GM12878 (cell line): ENCODE data around the gene ZDHHC7. TPM values are rescaled to one million over a fixed set of nuclear protein-coding genes. Genes with fewer than 3 reads are reported as not detected.

Experiments used
- ATAC-seq: fragments of 200-7000 bp; cut with Tn5 transposase; 3 replicates; pipeline ENCODE4 v1.9.1; 2020; ENCODE audit warnings: mild to moderate bottlenecking, moderate library complexity
- BruUV-seq: library from RNA; stranded (reverse); fragments of 400-500 nt; replicated peaks from 2 replicates; lab custom pipeline; 2021; lab: Mats Ljungman, UMichigan
- CTCF ChIA-PET: fragments of 300-600 bp; sonication (Branson Sonifier 250); formaldehyde crosslinking; extraction: SDS; loops from one replicate; lab custom pipeline; 2021; ENCODE audit warnings: inconsistent platforms; lab: Yijun Ruan, JAX
- POLR2A ChIA-PET: fragments of 350-600 bp; formaldehyde crosslinking; extraction: SDS; loops from one replicate; lab custom pipeline; 2021; ENCODE audit warnings: inconsistent platforms; lab: Charles Lee
- RAD21 ChIA-PET: fragments of 300-600 bp; sonication (Branson Sonifier 250); formaldehyde crosslinking; loops from one replicate; lab custom pipeline; 2023; ENCODE audit warnings: antibody characterized with exemption; ENCODE audit not compliant: unreplicated experiment; lab: Charles Lee
- SMC1A ChIA-PET: fragments of 300-600 bp; sonication (Branson Sonifier 250); formaldehyde crosslinking; loops from one replicate; lab custom pipeline; 2023; ENCODE audit not compliant: unreplicated experiment, uncharacterized antibody; lab: Charles Lee
- DNase-seq: peaks from one replicate; pipeline ENCODE4 v3.0.0-alpha.2; 2011; ENCODE audit warnings: low read depth, low spot score
- FAIRE-seq: peaks from 3 replicates; lab custom pipeline; 2011; peaks lifted over from hg19 to GRCh38; lab: Jason Lieb, UNC
- H2AFZ ChIP-seq: 2 replicates; pipeline ENCODE4 v1.6.0; 2011; ENCODE audit warnings: low read depth, low read length, control low read depth; ENCODE audit not compliant: control insufficient read depth
- H3K27ac ChIP-seq: 2 replicates; pipeline ENCODE4 v1.5.1; 2011; ENCODE audit warnings: control low read depth; ENCODE audit not compliant: control insufficient read depth, insufficient read depth
- H3K27me3 ChIP-seq, 2 experiments: replicated peaks in 1 of 2; 2 replicates each; pipeline versions ENCODE4 v1.6.0 to v1.6.1; 2011; ENCODE audit warnings: low read length in 1 of 2; ENCODE audit not compliant: control insufficient read depth in 2 of 2, insufficient read depth in 2 of 2
- H3K36me3 ChIP-seq, 2 experiments: 2 replicates each; pipeline ENCODE4 v1.5.1; 2011; ENCODE audit warnings: low read length in 1 of 2; ENCODE audit not compliant: control insufficient read depth in 2 of 2, insufficient read depth in 2 of 2
- H3K4me1 ChIP-seq: 2 replicates; pipeline ENCODE4 v1.6.1; 2011; ENCODE audit warnings: mild to moderate bottlenecking, low read length, moderate library complexity, mixed read lengths; ENCODE audit not compliant: control insufficient read depth, insufficient read depth
- H3K4me2 ChIP-seq: 2 replicates; pipeline ENCODE4 v1.6.0; 2011; ENCODE audit warnings: control low read depth; ENCODE audit not compliant: control insufficient read depth, insufficient read depth
- H3K4me3 ChIP-seq: fragments of 200-600 bp; sonication (generic); 2 replicates; pipeline ENCODE4 v1.5.1; 2016
- H3K79me2 ChIP-seq: 2 replicates; pipeline ENCODE4 v1.6.0; 2011; ENCODE audit warnings: low read length; ENCODE audit not compliant: control insufficient read depth, insufficient read depth
- H3K9ac ChIP-seq: 2 replicates; pipeline ENCODE4 v1.8.0; 2011; ENCODE audit warnings: low read length, control low read depth, mixed read lengths; ENCODE audit not compliant: control insufficient read depth, insufficient read depth
- H3K9me3 ChIP-seq: replicated peaks from 3 replicates; pipeline ENCODE4 v1.5.1; 2011; ENCODE audit warnings: mild to moderate bottlenecking, low read length; ENCODE audit not compliant: control insufficient read depth, insufficient read depth
- H4K20me1 ChIP-seq: 2 replicates; pipeline ENCODE4 v1.6.0; 2011; ENCODE audit not compliant: control insufficient read depth, insufficient read depth
- BMI1 ChIP-seq: fragments of 450-650 bp; IDR thresholded peaks from 2 replicates; pipeline ENCODE4 v1.6.1; 2016; ENCODE audit warnings: mild to moderate bottlenecking, moderate library complexity, borderline replicate concordance
- FOXK2 ChIP-seq: fragments of 450-650 bp; IDR thresholded peaks from 2 replicates; pipeline ENCODE4 v1.6.1; 2017; ENCODE audit warnings: mild to moderate bottlenecking, moderate library complexity
- IRF4 ChIP-seq: IDR thresholded peaks from 2 replicates; pipeline ENCODE4 v1.6.1; 2011; ENCODE audit warnings: low read depth, low read length
- MTA3 ChIP-seq: IDR thresholded peaks from 2 replicates; pipeline ENCODE4 v1.6.1; 2012; ENCODE audit warnings: low read length, inconsistent platforms, borderline replicate concordance
- NFYA ChIP-seq: IDR thresholded peaks from 2 replicates; pipeline ENCODE4 v1.6.1; 2011; ENCODE audit warnings: low read depth, mild to moderate bottlenecking, low read length, improper control_type of control experiment, borderline replicate concordance
- NRF1 ChIP-seq: conservative IDR thresholded peaks from 2 replicates; pipeline ENCODE4 v1.6.1; 2011; ENCODE audit warnings: mild to moderate bottlenecking, low read depth, low read length, improper control_type of control experiment
- POLR2A ChIP-seq: IDR thresholded peaks from 2 replicates; pipeline ENCODE4 v1.6.1; 2011; ENCODE audit warnings: low read depth, mild to moderate bottlenecking, low read length
- POLR2AphosphoS2 ChIP-seq: IDR thresholded peaks from 2 replicates; pipeline ENCODE4 v1.6.1; 2011; ENCODE audit warnings: low read depth, mild to moderate bottlenecking, low read length, improper control_type of control experiment, moderate library complexity
- RB1 ChIP-seq: fragments of 450-650 bp; formaldehyde crosslinking; IDR thresholded peaks from 2 replicates; pipeline ENCODE4 v1.6.1; 2017; ENCODE audit warnings: mild to moderate bottlenecking, borderline replicate concordance
- SREBF1 ChIP-seq: IDR thresholded peaks from 2 replicates; pipeline ENCODE4 v1.6.1; 2012; ENCODE audit warnings: mild to moderate bottlenecking, low read length
- STAT3 ChIP-seq: IDR thresholded peaks from 2 replicates; pipeline ENCODE4 v1.6.1; 2011; ENCODE audit warnings: low read depth, low read length, improper control_type of control experiment
- TCF12 ChIP-seq: IDR thresholded peaks from 2 replicates; pipeline ENCODE4 v1.6.1; 2011; ENCODE audit warnings: low read depth, mild to moderate bottlenecking, low read length
- USF1 ChIP-seq: IDR thresholded peaks from 2 replicates; pipeline ENCODE4 v1.6.1; 2011; ENCODE audit warnings: borderline replicate concordance, low read depth, mild to moderate bottlenecking, moderate library complexity, mixed read lengths, low read length; ENCODE audit not compliant: insufficient read depth; ENCODE audit errors: extremely low read length
- WGBS: methylation state at CpG from one replicate; pipeline ENCODE4 v1.1.6; 2016; ENCODE audit warnings: low lambda C conversion rate; ENCODE audit not compliant: insufficient replicate concordance, insufficient coverage; ENCODE audit errors: missing lambda C conversion rate; 5-methylcytosine and 5-hydroxymethylcytosine counted together
- in situ Hi-C: fragments of 300-500 bp; cut with MboI; formaldehyde crosslinking; loops from 9 replicates; pipeline ENCODE4 v1.14.3; 2018; ENCODE audit warnings: mixed read lengths
- intact Hi-C: fragments of 100-400 bp; cut with micrococcal nuclease; formaldehyde crosslinking; loops from one replicate; pipeline ENCODE4 v1.14.2; 2022; ENCODE audit not compliant: unreplicated experiment
- polyA plus RNA-seq, 11 experiments: library from polyadenylated mRNA; depleted of rRNA in 4 of 11; unstranded in 6 of 11; stranded (reverse) in 5 of 11; fragments of >200 nt; fragmentation: Nextera tagmentation in 4 of 11; fragmentation: Illumina TruSeq in 1 of 11; extraction: Ambion mirVana in 4 of 11; extraction: Trizol in 1 of 11; gene quantifications; 1 replicate in 1 of 11; 2 replicates in 10 of 11; pipeline versions ENCODE4 v1.2.1 to v1.2.3, GENCODE V29; 2011 to 2016; ENCODE audit warnings: inconsistent platforms in 2 of 11, missing spikeins in 2 of 11, low read depth in 1 of 11
- total RNA-seq, 4 experiments: library from RNA; depleted of rRNA in 3 of 4; stranded (reverse); fragments of >200 nt in 3 of 4; fragmentation: Illumina TruSeq in 1 of 4; extraction: Trizol in 1 of 4; gene quantifications; 2 replicates each; pipeline versions ENCODE4 v1.2.1 to v1.2.3, GENCODE V29; 2013 to 2021

The ZDHHC7 gene
- total and polyA plus RNA-seq, 10 of the 15 experiments (the other 5 are each of a cell fraction or from before 2014, with no cell fraction given): 0.87 to 26.0 (median 20.0) TPM

- ATAC-seq (no peak), DNase-seq (no peak), FAIRE-seq (no peak)
- no peak overlapping the region for H3K4me2 ChIP-seq
- ChIA-PET RAD21 (interaction anchor here (3.0 kb wide), 1 partner anchor 45 kb away, joined by 11 read pairs; no protein-coding TSS in a partner anchor), POLR2A (interaction anchor here (0.6 kb wide), 1 partner anchor 319 kb away, joined by 4 read pairs; no protein-coding TSS in a partner anchor), CTCF (interaction anchor here (0.7 to 6.1 kb wide), 11 partner anchors 10 to 192 kb away, joined by 3 to 60 read pairs (median 5); no protein-coding TSS in a partner anchor), SMC1A (interaction anchor here (0.6 to 3.4 kb wide), 7 partner anchors 25 to 174 kb away, joined by 3 to 27 read pairs (median 4); no protein-coding TSS in a partner anchor)
- TF ChIP-seq SREBF1 (no peak), BMI1 (no peak), IRF4 (no peak), POLR2AphosphoS2 (no peak), TCF12 (no peak), STAT3 (no peak), RB1 (no peak), MTA3 (no peak), USF1 (no peak), FOXK2 (no peak), POLR2A (no peak), NFYA (no peak), NRF1 (no peak)
- H3K4me3 ChIP-seq: no peak overlapping the region
- intact Hi-C loops (no loop called here), in situ Hi-C loops (no loop called here)
- no peak overlapping the region for H2AFZ ChIP-seq
- BruUV-seq: no TSS peak
- no peaks in the 10 kb centered on the region for H4K20me1 ChIP-seq
- no peak overlapping the region for H3K9ac ChIP-seq
- H3K27me3 ChIP-seq: no peaks in the 10 kb centered on the region
- H3K9me3 ChIP-seq: no peaks in the 10 kb centered on the region; the same call in 2 of the 3 replicates
- 21% methylated on average over 7 of the region's 7 CpGs for WGBS
- H3K36me3 ChIP-seq: no peaks in the 10 kb centered on the region
- no peaks in the 10 kb centered on the region for H3K79me2 ChIP-seq
- no peak overlapping the region for H3K27ac ChIP-seq
- H3K4me1 ChIP-seq: no peaks in the 10 kb centered on the region
Measured at GRCh38 chr16:84926462-84926861, 84.9 kb downstream of the ZDHHC7 start.
